B cell (primary cell): Measurements from ENCODE around the gene CEL. TPM values are rescaled to one million over a fixed set of nuclear protein-coding genes. Genes with fewer than 3 reads are reported as not detected.

Source experiments
- ATAC-seq: fragments of 200-7000 bp; cut with Tn5 transposase; one replicate; pipeline ENCODE4 v1.10.0; 2021; ENCODE audit warnings: low read depth, mild to moderate bottlenecking, moderate number of reproducible peaks, moderate library complexity
- CTCF ChIA-PET: fragments of 350-600 bp; sonication (Branson Sonifier 250); formaldehyde crosslinking; loops from one replicate; lab custom pipeline; 2021; ENCODE audit warnings: antibody characterized with exemption, inconsistent platforms; lab: Charles Lee
- POLR2A ChIA-PET: fragments of 350-600 bp; sonication (Branson Sonifier 250); formaldehyde crosslinking; loops from one replicate; lab custom pipeline; 2021; ENCODE audit warnings: antibody characterized with exemption; lab: Charles Lee
- DNase-seq: peaks from one replicate; pipeline ENCODE4 v3.0.0; 2013
- H2AFZ ChIP-seq: 2 replicates; pipeline ENCODE4 v1.6.1; 2012; ENCODE audit warnings: mild to moderate bottlenecking, low read depth, low read length; ENCODE audit not compliant: insufficient read depth, poor library complexity, severe bottlenecking
- H3K27ac ChIP-seq, 2 donors: 1 replicate in 1 of 2; 2 replicates in 1 of 2; pipeline ENCODE4 v1.5.1; 2012 to 2013; ENCODE audit warnings: low read length in 2 of 2, mild to moderate bottlenecking in 2 of 2, moderate library complexity in 1 of 2
- H3K27me3 ChIP-seq, 4 experiments: fragments of 200-600 bp in 1 of 4; sonication (generic) in 1 of 4; replicated peaks in 1 of 4; 1 replicate in 2 of 4; 2 replicates in 2 of 4; pipeline versions ENCODE4 v1.6.1 to v1.7.0; 2013 to 2016; ENCODE audit warnings: low read length in 3 of 4, mild to moderate bottlenecking in 2 of 4, mixed read lengths in 1 of 4, moderate library complexity in 1 of 4; ENCODE audit not compliant: insufficient read depth in 4 of 4, control insufficient read depth in 3 of 4; ENCODE audit errors: control extremely low read depth in 1 of 4
- H3K36me3 ChIP-seq, 2 experiments: replicated peaks in 1 of 2; 1 replicate in 1 of 2; 2 replicates in 1 of 2; pipeline versions ENCODE4 v1.6.1 to v1.7.1; 2013; ENCODE audit warnings: low read length in 1 of 2; ENCODE audit not compliant: insufficient read depth in 2 of 2, control insufficient read depth in 1 of 2; ENCODE audit errors: control extremely low read depth in 1 of 2, extremely low read depth in 1 of 2
- H3K4me1 ChIP-seq, 2 donors: fragments of 200-600 bp in 1 of 2; sonication (generic) in 1 of 2; 1 replicate in 1 of 2; 2 replicates in 1 of 2; pipeline versions ENCODE4 v1.5.1 to v1.6.1; 2013 to 2017; ENCODE audit warnings: low read length in 2 of 2; ENCODE audit not compliant: control insufficient read depth in 2 of 2, insufficient read depth in 2 of 2
- H3K4me2 ChIP-seq: replicated peaks from 2 replicates; pipeline ENCODE3; 2012; ENCODE audit warnings: mild to moderate bottlenecking, low read depth, low read length; ENCODE audit not compliant: poor library complexity, severe bottlenecking
- H3K4me3 ChIP-seq, 5 experiments: fragments of 200-600 bp in 1 of 5; sonication (generic) in 1 of 5; 1 replicate in 3 of 5; 2 replicates in 2 of 5; pipeline versions ENCODE4 v1.5.1 to v1.7.0; 2011 to 2016; ENCODE audit warnings: low read length in 4 of 5, mild to moderate bottlenecking in 4 of 5, low read depth in 2 of 5, control low read depth in 1 of 5, moderate library complexity in 1 of 5; ENCODE audit not compliant: insufficient read depth in 1 of 5; ENCODE audit errors: control extremely low read depth in 1 of 5, extremely low read depth in 1 of 5
- H3K79me2 ChIP-seq: fragments of 200-600 bp; sonication (generic); one replicate; pipeline ENCODE4 v1.6.0; 2016; ENCODE audit warnings: low read length; ENCODE audit not compliant: control insufficient read depth, insufficient read depth
- H3K9ac ChIP-seq: fragments of 200-600 bp; sonication (generic); 2 replicates; pipeline ENCODE4 v1.6.1; 2017; ENCODE audit warnings: mild to moderate bottlenecking, low read length, moderate library complexity
- H3K9me3 ChIP-seq, 3 donors: one replicate each; pipeline versions ENCODE4 v1.6.1 to v1.7.1; 2013; ENCODE audit warnings: low read length in 2 of 3; ENCODE audit not compliant: control insufficient read depth in 2 of 3, insufficient read depth in 1 of 3; ENCODE audit errors: control extremely low read depth in 1 of 3
- H4K20me1 ChIP-seq: 2 replicates; pipeline ENCODE4 v1.6.0; 2012; ENCODE audit warnings: mild to moderate bottlenecking, low read length; ENCODE audit not compliant: insufficient read depth, control insufficient read depth, poor library complexity, severe bottlenecking
- H3K27ac Mint-ChIP-seq: one replicate; pipeline ENCODE4 v1.8.0; 2021; ENCODE audit warnings: mixed read lengths
- H3K27me3 Mint-ChIP-seq: one replicate; pipeline ENCODE4 v1.8.0; 2021; ENCODE audit warnings: mixed read lengths
- H3K4me1 Mint-ChIP-seq: one replicate; pipeline ENCODE4 v1.8.0; 2021; ENCODE audit warnings: mixed read lengths
- H3K4me3 Mint-ChIP-seq: one replicate; pipeline ENCODE4 v1.8.0; 2021; ENCODE audit warnings: mixed read lengths
- H3K9me3 Mint-ChIP-seq: one replicate; pipeline ENCODE4 v1.8.0; 2022; ENCODE audit warnings: mixed read lengths; ENCODE audit not compliant: insufficient read depth
- EZH2 ChIP-seq: IDR thresholded peaks from 2 replicates; pipeline ENCODE4 v1.6.1; 2012; ENCODE audit warnings: borderline replicate concordance, low read depth, mild to moderate bottlenecking, moderate library complexity, low read length; ENCODE audit not compliant: insufficient read depth, poor library complexity, severe bottlenecking
- WGBS: methylation state at CpG from one replicate; pipeline ENCODE4 v1.1.5; 2013; ENCODE audit warnings: missing lambda C conversion rate; ENCODE audit not compliant: insufficient coverage; 5-methylcytosine and 5-hydroxymethylcytosine counted together
- intact Hi-C: fragments of 100-400 bp; cut with micrococcal nuclease; formaldehyde crosslinking; loops from one replicate; pipeline ENCODE4 v1.10.0; 2022
- polyA plus RNA-seq: library from polyadenylated mRNA; depleted of rRNA; stranded (reverse); fragments of >200 nt; gene quantifications from 2 replicates; pipeline ENCODE4 v1.2.3, GENCODE V29; 2012
- total RNA-seq, 2 donors: library from RNA; stranded (reverse); fragments of 120-200 nt in 1 of 2; gene quantifications; 1 replicate in 1 of 2; 2 replicates in 1 of 2; pipeline versions ENCODE4 v1.2.3 to v1.2.4, GENCODE V29; 2013 to 2022
- TF ChIP-seq, protein P1 (sequence below): fragments of 200-600 bp; IDR thresholded peaks from one replicate; pipeline ENCODE4 v1.8.0; 2022; ENCODE audit warnings: antibody characterized with exemption, mild to moderate bottlenecking

CEL gene
- total and polyA plus RNA-seq, 2 donors (not counting 1 experiment from before 2014, with no cell fraction given) = 0.51 to 0.57 TPM

DNA sequence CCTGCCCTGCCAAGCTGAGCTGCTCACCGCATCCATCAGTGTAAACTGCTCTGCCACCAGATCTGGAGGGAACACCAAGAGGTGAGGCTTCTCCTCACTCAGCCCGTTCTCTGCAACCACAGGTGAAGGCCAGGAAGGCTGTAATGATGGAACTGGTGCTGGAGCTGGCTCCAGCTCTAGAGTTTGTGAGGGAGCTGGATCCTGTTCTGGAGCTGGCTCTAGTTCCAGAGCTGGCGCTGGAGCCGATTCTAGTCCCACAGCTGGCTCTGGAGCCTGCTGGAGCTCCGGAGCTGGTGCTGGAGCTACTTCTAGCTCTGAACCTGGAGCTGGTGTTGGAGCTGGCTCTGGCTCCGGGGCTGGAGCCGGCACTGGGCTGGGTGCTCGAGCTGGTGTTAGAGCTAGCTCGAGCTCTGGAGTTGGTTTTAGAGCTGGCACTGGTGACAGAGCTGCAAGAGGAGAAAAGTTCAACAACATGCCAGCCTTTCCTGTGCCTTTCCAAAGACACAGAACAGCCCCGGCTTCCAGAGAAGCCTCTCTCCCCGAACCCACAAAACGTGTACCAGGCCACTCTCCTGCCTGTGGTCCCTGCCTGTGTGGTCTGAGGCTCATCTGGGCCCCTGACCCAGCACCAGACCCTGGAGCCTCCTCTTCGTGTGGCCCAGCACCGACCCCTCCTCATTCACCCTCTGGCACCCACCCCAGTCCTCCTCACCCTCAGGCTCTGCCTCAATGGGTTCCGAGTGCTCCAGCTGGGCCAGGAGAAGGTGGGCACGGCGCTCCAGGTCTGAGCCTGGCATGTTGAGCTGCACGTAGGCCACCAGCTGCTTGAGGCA lies 46.4 kb downstream of the CEL start:
- POLR2A ChIA-PET = interaction anchor here (0.6 to 1.2 kb wide), 3 partner anchors 11 to 163 kb away, joined by 3 read pairs; no protein-coding TSS in a partner anchor
- Histone ChIP-seq H3K4me3 (no peak overlapping the region), H3K36me3 (peaks cover 0 to 58% of the 10 kb centered on the region in 2 experiments), H4K20me1 (peaks cover 10% of the 10 kb centered on the region), H3K9me3 (peaks cover 0 to 5% (median 0%) of the 10 kb centered on the region in 3 donors), H3K27me3 (no peaks in the 10 kb centered on the region), H3K79me2 (peaks cover 16% of the 10 kb centered on the region), H3K27ac (no peak overlapping the region), H2AFZ (no peak overlapping the region), H3K9ac (no peak overlapping the region), H3K4me2 (no peak overlapping the region), H3K4me1 (peaks cover 14 to 17% of the 10 kb centered on the region in 2 donors)
- no peaks in the 10 kb centered on the region for H3K9me3 Mint-ChIP-seq
- DNase-seq (no peak), ATAC-seq (no peak)
- H3K27me3 Mint-ChIP-seq = no peaks in the 10 kb centered on the region
- H3K4me1 Mint-ChIP-seq = peaks cover 13% of the 10 kb centered on the region
- intact Hi-C loops = no loop called here
- H3K27ac Mint-ChIP-seq = no peak overlapping the region
- WGBS = 88% methylated on average over 11 of the region's 18 CpGs
- CTCF ChIA-PET = interaction anchor here (1.4 to 26.5 kb wide), 3 partner anchors 13 to 71 kb away, joined by 3 to 599 read pairs (median 3); no protein-coding TSS in a partner anchor
- TF ChIP-seq EZH2 = no peak
- TF ChIP-seq, protein P1, sequence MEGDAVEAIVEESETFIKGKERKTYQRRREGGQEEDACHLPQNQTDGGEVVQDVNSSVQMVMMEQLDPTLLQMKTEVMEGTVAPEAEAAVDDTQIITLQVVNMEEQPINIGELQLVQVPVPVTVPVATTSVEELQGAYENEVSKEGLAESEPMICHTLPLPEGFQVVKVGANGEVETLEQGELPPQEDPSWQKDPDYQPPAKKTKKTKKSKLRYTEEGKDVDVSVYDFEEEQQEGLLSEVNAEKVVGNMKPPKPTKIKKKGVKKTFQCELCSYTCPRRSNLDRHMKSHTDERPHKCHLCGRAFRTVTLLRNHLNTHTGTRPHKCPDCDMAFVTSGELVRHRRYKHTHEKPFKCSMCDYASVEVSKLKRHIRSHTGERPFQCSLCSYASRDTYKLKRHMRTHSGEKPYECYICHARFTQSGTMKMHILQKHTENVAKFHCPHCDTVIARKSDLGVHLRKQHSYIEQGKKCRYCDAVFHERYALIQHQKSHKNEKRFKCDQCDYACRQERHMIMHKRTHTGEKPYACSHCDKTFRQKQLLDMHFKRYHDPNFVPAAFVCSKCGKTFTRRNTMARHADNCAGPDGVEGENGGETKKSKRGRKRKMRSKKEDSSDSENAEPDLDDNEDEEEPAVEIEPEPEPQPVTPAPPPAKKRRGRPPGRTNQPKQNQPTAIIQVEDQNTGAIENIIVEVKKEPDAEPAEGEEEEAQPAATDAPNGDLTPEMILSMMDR = no peak
- no peak overlapping the region for H3K4me3 Mint-ChIP-seq
